IMR-90 (cell line): ENCODE measurements around the gene DGKG. TPM values are rescaled to one million over a fixed set of nuclear protein-coding genes. Genes with fewer than 3 reads are reported as not detected.

ENCODE experiments used
- ATAC-seq: fragments of 200-7000 bp; cut with Tn5 transposase; 2 replicates; pipeline ENCODE4 v1.9.1; 2020; ENCODE audit warnings: low read depth, mild to moderate bottlenecking, moderate library complexity
- BruUV-seq: library from RNA; stranded (reverse); fragments of 400-500 nt; replicated peaks from 2 replicates; lab custom pipeline; 2021; lab: Mats Ljungman, UMichigan
- CTCF ChIA-PET: fragments of 300-600 bp; formaldehyde crosslinking; extraction: SDS; loops from one replicate; lab custom pipeline; 2021; ENCODE audit warnings: antibody characterized with exemption; lab: Yijun Ruan, JAX
- POLR2A ChIA-PET: fragments of 300-600 bp; sonication (Branson Sonifier 250); formaldehyde crosslinking; loops from one replicate; lab custom pipeline; 2022; ENCODE audit warnings: antibody characterized with exemption; ENCODE audit not compliant: unreplicated experiment; lab: Charles Lee
- DNase-seq: peaks from one replicate; pipeline ENCODE4 v3.0.0; 2013
- H2AFZ ChIP-seq: replicated peaks from 2 replicates; pipeline ENCODE3; 2013; ENCODE audit warnings: low read length, mild to moderate bottlenecking; ENCODE audit not compliant: poor library complexity
- H2AK5ac ChIP-seq: 2 replicates; pipeline ENCODE4 v1.6.1; 2013; ENCODE audit warnings: low read depth, low read length, inconsistent platforms
- H2AK9ac ChIP-seq: replicated peaks from 2 replicates; pipeline ENCODE3; 2013; ENCODE audit warnings: mild to moderate bottlenecking, low read depth, low read length, moderate library complexity; ENCODE audit not compliant: poor library complexity
- H2BK120ac ChIP-seq: 2 replicates; pipeline ENCODE4 v1.6.1; 2013; ENCODE audit warnings: low read depth, low read length, inconsistent platforms
- H2BK15ac ChIP-seq: 3 replicates; pipeline ENCODE4 v1.6.1; 2013; ENCODE audit warnings: low read depth, low read length, inconsistent platforms
- H2BK20ac ChIP-seq: 2 replicates; pipeline ENCODE4 v1.6.1; 2013; ENCODE audit warnings: low read depth, mild to moderate bottlenecking, inconsistent platforms, low read length, moderate library complexity
- H2BK5ac ChIP-seq: 2 replicates; pipeline ENCODE4 v1.6.1; 2013; ENCODE audit warnings: mild to moderate bottlenecking, low read depth, low read length, inconsistent platforms; ENCODE audit not compliant: poor library complexity, severe bottlenecking
- H3K14ac ChIP-seq: replicated peaks from 2 replicates; pipeline ENCODE4 v1.6.1; 2013; ENCODE audit warnings: low read depth, low read length, inconsistent platforms
- H3K18ac ChIP-seq: 2 replicates; pipeline ENCODE4 v1.6.1; 2013; ENCODE audit warnings: low read depth, low read length, control low read depth
- H3K23ac ChIP-seq: 2 replicates; pipeline ENCODE4 v1.6.1; 2013; ENCODE audit warnings: low read depth, low read length, inconsistent platforms
- H3K27ac ChIP-seq: 2 replicates; pipeline ENCODE4 v1.5.1; 2013; ENCODE audit warnings: mild to moderate bottlenecking, control low read depth, low read length; ENCODE audit not compliant: insufficient read depth
- H3K27me3 ChIP-seq: 2 replicates; pipeline ENCODE4 v1.6.1; 2013; ENCODE audit warnings: low read length; ENCODE audit not compliant: control insufficient read depth, insufficient read depth
- H3K36me3 ChIP-seq: 2 replicates; pipeline ENCODE4 v1.6.1; 2013; ENCODE audit warnings: low read length, mixed read lengths; ENCODE audit not compliant: control insufficient read depth, insufficient read depth
- H3K4ac ChIP-seq: 2 replicates; pipeline ENCODE4 v1.6.1; 2013; ENCODE audit warnings: low read depth, low read length, inconsistent platforms
- H3K4me1 ChIP-seq: 2 replicates; pipeline ENCODE4 v1.6.1; 2013; ENCODE audit warnings: low read length, mixed read lengths; ENCODE audit not compliant: control insufficient read depth, insufficient read depth
- H3K4me2 ChIP-seq: 2 replicates; pipeline ENCODE4 v1.6.1; 2013; ENCODE audit warnings: low read depth, mild to moderate bottlenecking, control low read depth, low read length, moderate library complexity
- H3K4me3 ChIP-seq: 2 replicates; pipeline ENCODE4 v1.5.1; 2013; ENCODE audit warnings: low read depth, mild to moderate bottlenecking, control low read depth, low read length, moderate library complexity; ENCODE audit not compliant: insufficient read depth
- H3K56ac ChIP-seq: 2 replicates; pipeline ENCODE4 v1.6.1; 2013; ENCODE audit warnings: low read length, inconsistent platforms; ENCODE audit not compliant: insufficient read depth; ENCODE audit errors: extremely low read depth
- H3K79me1 ChIP-seq, 2 experiments: 2 replicates each; pipeline ENCODE4 v1.6.1; 2013; ENCODE audit warnings: low read length in 2 of 2, inconsistent platforms in 1 of 2, low read depth in 1 of 2
- H3K9ac ChIP-seq: 2 replicates; pipeline ENCODE4 v1.6.1; 2013; ENCODE audit warnings: low read depth, low read length, control low read depth
- H3K9me1 ChIP-seq: 2 replicates; pipeline ENCODE4 v1.6.1; 2013; ENCODE audit warnings: low read length, inconsistent platforms; ENCODE audit not compliant: insufficient read depth
- H3K9me3 ChIP-seq: 2 replicates; pipeline ENCODE4 v1.6.1; 2013; ENCODE audit warnings: low read length; ENCODE audit not compliant: control insufficient read depth, insufficient read depth
- H4K20me1 ChIP-seq: 2 replicates; pipeline ENCODE4 v1.6.1; 2013; ENCODE audit warnings: low read length, inconsistent platforms; ENCODE audit not compliant: insufficient read depth
- H4K5ac ChIP-seq: 2 replicates; pipeline ENCODE4 v1.6.1; 2013; ENCODE audit warnings: mild to moderate bottlenecking, low read depth, low read length, control low read depth
- H4K8ac ChIP-seq, 2 experiments: 2 replicates each; pipeline ENCODE4 v1.6.1; 2013; ENCODE audit warnings: low read depth in 2 of 2, low read length in 2 of 2, control low read depth in 1 of 2, inconsistent platforms in 1 of 2
- H4K91ac ChIP-seq: 2 replicates; pipeline ENCODE4 v1.6.1; 2013; ENCODE audit warnings: low read depth, low read length, inconsistent platforms; ENCODE audit not compliant: insufficient read depth
- BHLHE40 ChIP-seq: fragments of 150-350 bp; IDR thresholded peaks from 2 replicates; pipeline ENCODE4 v1.6.1; 2016; ENCODE audit warnings: mild to moderate bottlenecking, low read depth, low read length
- CEBPB ChIP-seq: IDR thresholded peaks from 2 replicates; pipeline ENCODE4 v1.6.1; 2012; ENCODE audit warnings: low read depth, low read length, improper control_type of control experiment
- CHD1 ChIP-seq: IDR thresholded peaks from 2 replicates; pipeline ENCODE4 v1.6.1; 2012; ENCODE audit warnings: low read depth, low read length, improper control_type of control experiment
- CTCF ChIP-seq: conservative IDR thresholded peaks from 2 replicates; pipeline ENCODE4 v1.5.1; 2012; ENCODE audit warnings: mild to moderate bottlenecking, low read depth, low read length, improper control_type of control experiment
- MAFK ChIP-seq: IDR thresholded peaks from 2 replicates; pipeline ENCODE4 v1.6.1; 2012; ENCODE audit warnings: low read depth, low read length, improper control_type of control experiment
- MAZ ChIP-seq: IDR thresholded peaks from 2 replicates; pipeline ENCODE4 v1.6.1; 2012; ENCODE audit warnings: low read depth, mild to moderate bottlenecking, low read length, improper control_type of control experiment, moderate library complexity, borderline replicate concordance
- MXI1 ChIP-seq: IDR thresholded peaks from 2 replicates; pipeline ENCODE4 v1.6.1; 2012; ENCODE audit warnings: low read depth, mild to moderate bottlenecking, low read length, moderate library complexity, borderline replicate concordance
- NFE2L2 ChIP-seq: fragments of 150-350 bp; IDR thresholded peaks from 2 replicates; pipeline ENCODE4 v1.6.1; 2016; ENCODE audit warnings: low read depth, mild to moderate bottlenecking, low read length
- POLR2A ChIP-seq: IDR thresholded peaks from 2 replicates; pipeline ENCODE4 v1.6.1; 2012; ENCODE audit warnings: mild to moderate bottlenecking, low read depth, low read length
- RAD21 ChIP-seq: IDR thresholded peaks from 2 replicates; pipeline ENCODE4 v1.6.1; 2012; ENCODE audit warnings: low read length, improper control_type of control experiment
- RFX5 ChIP-seq: IDR thresholded peaks from 2 replicates; pipeline ENCODE4 v1.8.0; 2012; ENCODE audit warnings: low read depth, mild to moderate bottlenecking, low read length, moderate library complexity
- USF2 ChIP-seq: fragments of 150-350 bp; IDR thresholded peaks from 2 replicates; pipeline ENCODE4 v1.6.1; 2017; ENCODE audit warnings: mild to moderate bottlenecking, antibody characterized with exemption, low read length, low read depth
- WGBS, 2 experiments: methylation state at CpG; one replicate each; pipeline versions ENCODE4 v1.1.5 to v1.1.7; 2013; ENCODE audit warnings: missing lambda C conversion rate in 2 of 2; ENCODE audit not compliant: insufficient read length in 1 of 2; ENCODE audit errors: extremely low coverage in 2 of 2; 5-methylcytosine and 5-hydroxymethylcytosine counted together
- dilution Hi-C: fragments of 300-500 bp; cut with HindIII; formaldehyde crosslinking; loops from one replicate; pipeline ENCODE4 v1.14.3; 2018; ENCODE audit warnings: low sequenced_read_pairs; ENCODE audit not compliant: unreplicated experiment
- in situ Hi-C: fragments of 300-500 bp; cut with MboI; formaldehyde crosslinking; loops from 3 replicates; pipeline ENCODE4 v1.14.3; 2019; ENCODE audit warnings: low sequenced_read_pairs, inconsistent platforms, mixed read lengths
- intact Hi-C: fragments of 100-400 bp; cut with micrococcal nuclease; formaldehyde crosslinking; loops from 2 replicates; pipeline ENCODE4 v1.10.0; 2022
- polyA plus RNA-seq, 3 experiments: library from polyadenylated mRNA; depleted of rRNA; stranded (reverse); fragments of >200 nt; gene quantifications; 2 replicates each; pipeline ENCODE4 v1.2.3, GENCODE V29; 2012; ENCODE audit warnings: low replicate concordance in 1 of 3
- total RNA-seq: library from RNA; depleted of rRNA; stranded (reverse); fragments of >200 nt; gene quantifications from 2 replicates; pipeline ENCODE4 v1.2.3, GENCODE V29; 2012
- TF ChIP-seq, protein P1 (sequence below): fragments of 150-350 bp; IDR thresholded peaks from 2 replicates; pipeline ENCODE4 v1.6.1; 2016; ENCODE audit warnings: low read depth, mild to moderate bottlenecking, low read length, moderate library complexity, borderline replicate concordance

Gene DGKG
- total and polyA plus RNA-seq, 2 of the 4 experiments (the other 2 are of a cell fraction), result 1.2 to 4.1 TPM

DNA sequence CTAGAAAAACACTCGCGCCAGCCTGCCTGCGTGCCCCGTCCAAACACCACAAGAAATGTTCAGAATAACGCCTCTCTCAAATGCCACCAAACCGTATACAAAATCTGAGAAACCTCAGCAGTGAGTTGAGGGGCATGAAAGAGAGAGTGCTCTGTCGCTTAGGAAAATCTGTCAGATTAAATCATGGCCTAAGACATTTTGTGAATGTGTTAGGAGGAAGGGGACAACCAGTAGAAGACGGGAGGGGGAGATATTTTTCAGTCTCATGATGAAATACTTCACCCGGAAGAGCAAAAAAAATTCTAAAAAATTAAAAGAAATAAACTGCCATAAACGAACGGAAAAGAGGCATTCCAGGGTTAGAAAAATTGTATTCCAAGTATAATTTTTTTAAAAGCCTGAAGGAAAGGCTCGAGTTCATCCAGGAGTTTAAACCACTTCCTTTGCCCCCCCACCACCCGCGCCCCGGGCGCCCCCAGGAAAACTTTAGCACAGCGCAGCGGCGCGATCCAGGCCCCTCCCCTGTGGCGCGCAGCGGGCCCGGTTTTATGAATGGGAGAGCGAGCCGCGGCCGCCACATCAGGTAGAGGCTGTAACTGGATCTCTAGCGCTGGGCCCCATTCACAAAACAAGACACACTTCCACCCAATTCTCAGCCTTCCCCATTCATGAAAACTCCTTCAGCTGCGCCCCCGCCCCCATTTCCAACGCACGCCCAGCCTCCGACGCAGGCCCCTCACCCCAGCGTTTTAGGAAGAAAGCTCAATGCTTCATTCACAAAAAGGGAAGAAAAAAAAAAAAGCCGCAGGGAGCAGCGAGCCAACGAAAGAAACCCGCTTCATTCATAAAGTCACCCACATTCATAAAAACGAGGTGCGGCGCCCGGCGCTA is 254.6 kb downstream of the DGKG start:
- peak overlapping the region; percentile 83 for H3K9ac ChIP-seq
- peak overlapping the region; percentile 42 to 81; a peak in 3 of 4 replicates for H4K8ac ChIP-seq
- 0% methylated on average over 4 of the region's 45 CpGs; no CpG with 5 or more reads in 1 of the 2 experiments for WGBS, 2 experiments
- peak overlapping the region; percentile 94 for H3K4me2 ChIP-seq
- H2BK20ac ChIP-seq, result peak overlapping the region; percentile 64
- H2BK15ac ChIP-seq, result peak overlapping the region; percentile 48; the same call in 1 of the 3 replicates
- H3K27ac ChIP-seq, result peak overlapping the region; percentile 77
- peak overlapping the region; percentile 55 for H2BK5ac ChIP-seq
- H2BK120ac ChIP-seq, result peak overlapping the region; percentile 59
- in situ Hi-C loops (no loop called here), intact Hi-C loops (loop anchor here (2.0 to 10.0 kb wide), 6 partner anchors 125 to 677 kb away; partner anchors contain the start of genes CRYGS, EIF4A2 and TBCCD1), dilution Hi-C loops (no loop called here)
- H4K5ac ChIP-seq, result peak overlapping the region; percentile 34
- DNase-seq (peak; percentile 68), ATAC-seq (peak; percentile 6; the same call in 1 of the 2 replicates)
- no peaks in the 10 kb centered on the region for H3K36me3 ChIP-seq
- H3K14ac ChIP-seq, result peak overlapping the region; percentile 87
- TSS peak; percentile 37 for BruUV-seq
- H2AFZ ChIP-seq, result peak overlapping the region; percentile 83
- peak overlapping the region; percentile 86 for H3K4ac ChIP-seq
- peak overlapping the region; percentile 99 for H3K4me3 ChIP-seq
- peaks cover 6% of the 10 kb centered on the region; the same call in 1 of the 2 replicates for H4K20me1 ChIP-seq
- peak overlapping the region; percentile 87 for H2AK9ac ChIP-seq
- H3K27me3 ChIP-seq, result no peaks in the 10 kb centered on the region
- peak overlapping the region; percentile 72 for H3K56ac ChIP-seq
- H3K9me1 ChIP-seq, result peaks cover 12% of the 10 kb centered on the region
- H2AK5ac ChIP-seq, result peak overlapping the region; percentile 36; the same call in 1 of the 2 replicates
- peaks cover 14 to 29% of the 10 kb centered on the region in 2 experiments; a peak in 3 of 4 replicates for H3K79me1 ChIP-seq
- H3K23ac ChIP-seq, result peak overlapping the region; percentile 90
- POLR2A ChIA-PET, result no interaction called here
- CTCF ChIA-PET, result no interaction called here
- H3K9me3 ChIP-seq, result no peaks in the 10 kb centered on the region
- H4K91ac ChIP-seq, result peak overlapping the region; percentile 47; the same call in 1 of the 2 replicates
- H3K4me1 ChIP-seq, result peaks cover 11% of the 10 kb centered on the region
- peak overlapping the region; percentile 63 for H3K18ac ChIP-seq
- peak; percentile 30; the same call in 1 of the 2 replicates for TF ChIP-seq CEBPB
- no peak; the same call in 1 of the 2 replicates for TF ChIP-seq POLR2A
- no peak for TF ChIP-seq MAFK
- TF ChIP-seq, protein P1, sequence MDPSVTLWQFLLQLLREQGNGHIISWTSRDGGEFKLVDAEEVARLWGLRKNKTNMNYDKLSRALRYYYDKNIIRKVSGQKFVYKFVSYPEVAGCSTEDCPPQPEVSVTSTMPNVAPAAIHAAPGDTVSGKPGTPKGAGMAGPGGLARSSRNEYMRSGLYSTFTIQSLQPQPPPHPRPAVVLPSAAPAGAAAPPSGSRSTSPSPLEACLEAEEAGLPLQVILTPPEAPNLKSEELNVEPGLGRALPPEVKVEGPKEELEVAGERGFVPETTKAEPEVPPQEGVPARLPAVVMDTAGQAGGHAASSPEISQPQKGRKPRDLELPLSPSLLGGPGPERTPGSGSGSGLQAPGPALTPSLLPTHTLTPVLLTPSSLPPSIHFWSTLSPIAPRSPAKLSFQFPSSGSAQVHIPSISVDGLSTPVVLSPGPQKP, result no peak
- no peak for TF ChIP-seq RFX5
- TF ChIP-seq BHLHE40, result no peak
- no peak for TF ChIP-seq USF2
- TF ChIP-seq CTCF, result no peak
- no peak for TF ChIP-seq RAD21
- peak; percentile 24; the same call in 1 of the 2 replicates for TF ChIP-seq MAZ
- 0 out of 2 replicates have a peak, but pooled peaks have one; percentile 59 for TF ChIP-seq CHD1
- TF ChIP-seq MXI1, result no peak
- no peak for TF ChIP-seq NFE2L2
